ENCODE data around the gene SEZ6. TPM values are rescaled to one million over a fixed set of nuclear protein-coding genes. Genes with fewer than 3 reads are reported as not detected.
A peak's percentile ranks its signal among the peaks of the same experiment; 100 is the strongest.

SEZ6 gene
- total RNA-seq, 1 donor from 2014 or later, result not detected

GRCh38 chr17:28912281-28912937 is 93.4 kb downstream of the SEZ6 start:
- Mint-ChIP-seq H3K27me3 (ENCODE audit: low read depth) (no peaks in the 10 kb centered on the region), H3K36me3 (peaks cover 57% of the 10 kb centered on the region), H3K4me3 (no peak overlapping the region), H3K9me3 (no peaks in the 10 kb centered on the region), H3K4me1 (no peaks in the 10 kb centered on the region), H3K27ac (no peak overlapping the region)
- no peak for DNase-seq (ENCODE audit: low spot score in 2 of 2, unreplicated experiment in 2 of 2)
- TF ChIP-seq CTCF (IDR thresholded peaks at IDR 0.05; ENCODE audit: unreplicated experiment), result no peak

- Mint-ChIP-seq H3K36me3 (peaks cover 58% of the 10 kb centered on the region), H3K4me1 (no peaks in the 10 kb centered on the region), H3K27ac (no peak overlapping the region), H3K4me3 (no peak overlapping the region), H3K9me3 (no peaks in the 10 kb centered on the region), H3K27me3 (ENCODE audit: low read depth) (no peaks in the 10 kb centered on the region)
- DNase-seq (ENCODE audit: low spot score in 2 of 2, unreplicated experiment in 2 of 2), result no peak
- no peak for TF ChIP-seq CTCF (IDR thresholded peaks at IDR 0.05; ENCODE audit: unreplicated experiment)
These were observed 94.3 kb downstream of the SEZ6 start for GRCh38 chr17:28911411-28912045.

- peaks cover 56% of the 10 kb centered on the region for H3K36me3 Mint-ChIP-seq
- H3K4me1 Mint-ChIP-seq, result no peaks in the 10 kb centered on the region
- H3K27me3 Mint-ChIP-seq (ENCODE audit: low read depth), result no peaks in the 10 kb centered on the region
- no peak overlapping the region for H3K27ac Mint-ChIP-seq
- DNase-seq (ENCODE audit: low spot score in 2 of 2, unreplicated experiment in 2 of 2), result no peak
- H3K4me3 Mint-ChIP-seq, result no peak overlapping the region
- TF ChIP-seq CTCF (IDR thresholded peaks at IDR 0.05; ENCODE audit: unreplicated experiment), result no peak
- H3K9me3 Mint-ChIP-seq, result no peaks in the 10 kb centered on the region
These were observed 95.3 kb downstream of the SEZ6 start for GRCh38 chr17:28910534-28910933.

- Mint-ChIP-seq H3K36me3 (peaks cover 42% of the 10 kb centered on the region), H3K9me3 (no peaks in the 10 kb centered on the region), H3K27ac (peak overlapping the region; percentile 12), H3K4me3 (no peak overlapping the region), H3K4me1 (peaks cover 1% of the 10 kb centered on the region), H3K27me3 (ENCODE audit: low read depth) (no peaks in the 10 kb centered on the region)
- no peak for DNase-seq (ENCODE audit: low spot score in 2 of 2, unreplicated experiment in 2 of 2)
- no peak for TF ChIP-seq CTCF (IDR thresholded peaks at IDR 0.05; ENCODE audit: unreplicated experiment)
These were observed 97.1 kb downstream of the SEZ6 start for GRCh38 chr17:28908640-28909167.

GRCh38 chr17:28907709-28908475 is 97.9 kb downstream of the SEZ6 start:
- TF ChIP-seq CTCF (IDR thresholded peaks at IDR 0.05; ENCODE audit: unreplicated experiment), result no peak
- Mint-ChIP-seq H3K36me3 (peaks cover 35% of the 10 kb centered on the region), H3K27me3 (ENCODE audit: low read depth) (no peaks in the 10 kb centered on the region), H3K4me3 (no peak overlapping the region), H3K27ac (peak overlapping the region; percentile 39), H3K4me1 (peaks cover 1% of the 10 kb centered on the region), H3K9me3 (no peaks in the 10 kb centered on the region)
- DNase-seq (ENCODE audit: low spot score in 2 of 2, unreplicated experiment in 2 of 2), result no peak
